Neural cell (in vitro differentiated cells): ENCODE results near the gene NRP1. TPM values are rescaled to one million over a fixed set of nuclear protein-coding genes. Genes with fewer than 3 reads are reported as not detected.

ENCODE experiments used
- H2AFZ ChIP-seq: fragments of 200-600, 300-800 bp; sonication (generic), shearing (Covaris generic); 2 replicates; pipeline ENCODE4 v1.6.0; 2014; ENCODE audit warnings: low read depth, mild to moderate bottlenecking, antibody characterized with exemption, low read length, moderate library complexity
- H3F3A ChIP-seq: fragments of 200-600 bp; shearing (Covaris generic); 2 replicates; pipeline ENCODE4 v1.6.1; 2016; ENCODE audit warnings: mild to moderate bottlenecking, moderate library complexity, mixed read lengths, antibody characterized with exemption, low read length; ENCODE audit not compliant: insufficient read depth, poor library complexity, severe bottlenecking
- H3K27ac ChIP-seq: fragments of 200-600, 300-800 bp; sonication (generic), shearing (Covaris generic); 2 replicates; pipeline ENCODE4 v1.5.1; 2014; ENCODE audit warnings: mild to moderate bottlenecking, low read length, moderate library complexity
- H3K27me3 ChIP-seq: fragments of 300-800, 200-600 bp; sonication (generic), shearing (Covaris generic); 2 replicates; pipeline ENCODE4 v1.6.0; 2014; ENCODE audit warnings: mild to moderate bottlenecking, low read depth, low read length, moderate library complexity; ENCODE audit not compliant: insufficient read depth
- H3K36me3 ChIP-seq: fragments of 300-800, 200-600 bp; sonication (generic), shearing (Covaris generic); 2 replicates; pipeline ENCODE4 v1.5.1; 2014; ENCODE audit warnings: mild to moderate bottlenecking, antibody characterized with exemption, low read length, moderate library complexity; ENCODE audit not compliant: insufficient read depth
- H3K4me2 ChIP-seq: fragments of 300-800, 200-600 bp; sonication (generic), shearing (Covaris generic); 2 replicates; pipeline ENCODE4 v1.6.0; 2014; ENCODE audit warnings: mild to moderate bottlenecking, low read length
- H3K4me3 ChIP-seq: fragments of 300-800, 200-600 bp; sonication (generic), shearing (Covaris generic); 2 replicates; pipeline ENCODE4 v1.5.1; 2014; ENCODE audit warnings: mild to moderate bottlenecking, low read length, moderate library complexity
- H3K79me2 ChIP-seq: fragments of 200-600 bp; shearing (Covaris generic); replicated peaks from 2 replicates; pipeline ENCODE4 v1.6.0; 2014; ENCODE audit warnings: mild to moderate bottlenecking, low read length, moderate library complexity; ENCODE audit not compliant: insufficient read depth
- H3K9ac ChIP-seq: fragments of 300-800, 200-600 bp; sonication (generic), shearing (Covaris generic); 2 replicates; pipeline ENCODE4 v1.6.1; 2016; ENCODE audit warnings: mild to moderate bottlenecking, low read length, mixed read lengths
- H3K9me2 ChIP-seq: fragments of 200-600 bp; shearing (Covaris generic); 2 replicates; pipeline ENCODE4 v1.6.1; 2016; ENCODE audit warnings: mild to moderate bottlenecking, low read length, mixed read lengths; ENCODE audit not compliant: insufficient read depth
- H3K9me3 ChIP-seq: fragments of 200-600, 300-800 bp; sonication (generic), shearing (Covaris generic); 2 replicates; pipeline ENCODE4 v1.6.1; 2016; ENCODE audit warnings: mild to moderate bottlenecking, mixed run types, low read length, moderate library complexity, mixed read lengths
- H4K20me1 ChIP-seq: fragments of 200-600 bp; shearing (Covaris generic); 2 replicates; pipeline ENCODE4 v1.6.1; 2016; ENCODE audit warnings: mild to moderate bottlenecking, mixed run types; ENCODE audit not compliant: insufficient read depth
- EP300 ChIP-seq: fragments of 450-650 bp; conservative IDR thresholded peaks from 2 replicates; pipeline ENCODE4 v1.6.1; 2014; ENCODE audit warnings: antibody characterized with exemption, mild to moderate bottlenecking, moderate library complexity; ENCODE audit not compliant: poor library complexity, severe bottlenecking
- EZH2 ChIP-seq: fragments of 200-600, 300-800 bp; shearing (Covaris generic), sonication (generic); IDR thresholded peaks from 2 replicates; pipeline ENCODE4 v1.6.1; 2014; ENCODE audit warnings: antibody characterized with exemption, low read length, borderline replicate concordance, mild to moderate bottlenecking; ENCODE audit not compliant: insufficient read depth, poor library complexity, severe bottlenecking
- MXI1 ChIP-seq: fragments of 450-650 bp; conservative IDR thresholded peaks from 2 replicates; pipeline ENCODE4 v1.6.1; 2014; ENCODE audit warnings: antibody characterized with exemption, mild to moderate bottlenecking; ENCODE audit not compliant: poor library complexity, severe bottlenecking
- POLR2AphosphoS5 ChIP-seq: IDR thresholded peaks from 2 replicates; pipeline ENCODE4 v1.6.1; 2012
- RAD21 ChIP-seq: fragments of 450-650 bp; conservative IDR thresholded peaks from 2 replicates; pipeline ENCODE4 v1.6.1; 2014; ENCODE audit warnings: antibody characterized with exemption, mild to moderate bottlenecking, moderate library complexity
- SMC3 ChIP-seq: fragments of 450-650 bp; conservative IDR thresholded peaks from 2 replicates; pipeline ENCODE4 v1.6.1; 2014; ENCODE audit warnings: antibody characterized with exemption, mild to moderate bottlenecking, moderate library complexity; ENCODE audit not compliant: poor library complexity
- TAF1 ChIP-seq: IDR thresholded peaks from 2 replicates; pipeline ENCODE4 v1.6.1; 2012; ENCODE audit warnings: low read depth
- polyA plus RNA-seq: library from polyadenylated mRNA; depleted of rRNA; stranded (reverse); fragments of >200 nt; gene quantifications from 2 replicates; pipeline ENCODE4 v1.2.3, GENCODE V29; 2014
- TF ChIP-seq, protein P1 (sequence below): fragments of 450-650 bp; IDR thresholded peaks from 2 replicates; pipeline ENCODE4 v1.5.1; 2014; ENCODE audit warnings: antibody characterized with exemption, mild to moderate bottlenecking, moderate library complexity; ENCODE audit not compliant: poor library complexity, severe bottlenecking
- TF ChIP-seq, protein P2 (sequence below): IDR thresholded peaks from 2 replicates; pipeline ENCODE4 v1.6.1; 2012; ENCODE audit warnings: borderline replicate concordance

NRP1 gene
- polyA plus RNA-seq, 1 donor from 2014 or later: 23.2 TPM

GRCh38 chr10:33180390-33180789 is 154.1 kb downstream of the NRP1 start:
- no peaks in the 10 kb centered on the region for H3K9me2 ChIP-seq
- no peak overlapping the region for H2AFZ ChIP-seq
- no peak overlapping the region for H3K4me3 ChIP-seq
- no peak overlapping the region for H3K9ac ChIP-seq
- peaks cover 4% of the 10 kb centered on the region for H3K36me3 ChIP-seq
- no peak for TF ChIP-seq EP300
- no peak for TF ChIP-seq EZH2
- no peak for TF ChIP-seq SMC3
- no peak for TF ChIP-seq MXI1
- no peak for TF ChIP-seq RAD21
- TF ChIP-seq, protein P1, sequence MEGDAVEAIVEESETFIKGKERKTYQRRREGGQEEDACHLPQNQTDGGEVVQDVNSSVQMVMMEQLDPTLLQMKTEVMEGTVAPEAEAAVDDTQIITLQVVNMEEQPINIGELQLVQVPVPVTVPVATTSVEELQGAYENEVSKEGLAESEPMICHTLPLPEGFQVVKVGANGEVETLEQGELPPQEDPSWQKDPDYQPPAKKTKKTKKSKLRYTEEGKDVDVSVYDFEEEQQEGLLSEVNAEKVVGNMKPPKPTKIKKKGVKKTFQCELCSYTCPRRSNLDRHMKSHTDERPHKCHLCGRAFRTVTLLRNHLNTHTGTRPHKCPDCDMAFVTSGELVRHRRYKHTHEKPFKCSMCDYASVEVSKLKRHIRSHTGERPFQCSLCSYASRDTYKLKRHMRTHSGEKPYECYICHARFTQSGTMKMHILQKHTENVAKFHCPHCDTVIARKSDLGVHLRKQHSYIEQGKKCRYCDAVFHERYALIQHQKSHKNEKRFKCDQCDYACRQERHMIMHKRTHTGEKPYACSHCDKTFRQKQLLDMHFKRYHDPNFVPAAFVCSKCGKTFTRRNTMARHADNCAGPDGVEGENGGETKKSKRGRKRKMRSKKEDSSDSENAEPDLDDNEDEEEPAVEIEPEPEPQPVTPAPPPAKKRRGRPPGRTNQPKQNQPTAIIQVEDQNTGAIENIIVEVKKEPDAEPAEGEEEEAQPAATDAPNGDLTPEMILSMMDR: no peak
- TF ChIP-seq TAF1: no peak
- H3K9me3 ChIP-seq: no peaks in the 10 kb centered on the region
- H4K20me1 ChIP-seq: no peaks in the 10 kb centered on the region
- H3F3A ChIP-seq: no peaks in the 10 kb centered on the region
- no peaks in the 10 kb centered on the region for H3K27me3 ChIP-seq
- H3K27ac ChIP-seq: no peak overlapping the region
- H3K79me2 ChIP-seq: no peaks in the 10 kb centered on the region
- no peak overlapping the region for H3K4me2 ChIP-seq

- H3K4me3 ChIP-seq: no peak overlapping the region
- no peaks in the 10 kb centered on the region for H3F3A ChIP-seq
- no peaks in the 10 kb centered on the region for H3K79me2 ChIP-seq
- no peak overlapping the region for H3K9ac ChIP-seq
- H3K27ac ChIP-seq: no peak overlapping the region
- H4K20me1 ChIP-seq: no peaks in the 10 kb centered on the region
- H3K9me3 ChIP-seq: no peaks in the 10 kb centered on the region
- H3K9me2 ChIP-seq: no peaks in the 10 kb centered on the region
- no peak for TF ChIP-seq RAD21
- TF ChIP-seq EZH2: no peak
- no peak overlapping the region for H3K4me2 ChIP-seq
- no peak overlapping the region for H2AFZ ChIP-seq
- H3K27me3 ChIP-seq: no peaks in the 10 kb centered on the region
- peaks cover 4% of the 10 kb centered on the region for H3K36me3 ChIP-seq
Observed at GRCh38 chr10:33179067-33179466, 155.4 kb downstream of the NRP1 start.

DNA sequence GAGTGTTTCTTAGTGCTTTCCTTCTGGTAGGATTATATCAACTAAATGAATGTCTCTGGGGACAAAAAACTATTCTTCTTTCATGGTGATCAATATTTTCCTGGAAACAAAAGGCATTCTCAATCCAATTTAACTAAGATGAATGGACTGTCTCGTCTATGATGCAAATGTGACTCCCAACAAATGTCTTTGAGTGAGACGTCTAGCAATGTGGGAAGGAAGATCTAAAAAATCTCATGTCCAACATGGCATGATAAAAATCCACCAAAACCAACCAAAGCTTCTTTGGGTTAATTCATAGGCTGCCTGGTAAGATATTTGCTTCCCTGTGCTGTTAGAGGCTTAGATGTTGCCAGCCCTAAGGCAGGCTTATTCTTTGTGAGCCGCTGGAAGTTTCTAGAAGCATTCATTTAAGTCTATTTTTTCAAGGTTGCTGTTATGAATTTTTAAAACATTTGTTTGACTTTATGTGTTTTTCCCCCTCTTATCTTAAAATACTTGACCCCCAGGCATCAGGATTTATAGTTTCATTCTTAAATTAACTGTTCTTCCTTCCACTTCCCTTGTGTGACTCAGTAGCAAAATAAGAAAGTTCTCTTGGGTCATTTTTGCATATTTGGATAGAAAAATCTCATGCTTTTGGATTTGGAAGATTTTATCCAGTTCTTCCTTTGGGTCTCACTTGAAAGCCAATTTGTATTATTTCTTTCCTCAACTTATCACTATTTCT is 156.3 kb downstream of the NRP1 start:
- Histone ChIP-seq H3K4me2 (no peak overlapping the region), H3K9me2 (no peaks in the 10 kb centered on the region), H3K27me3 (no peaks in the 10 kb centered on the region), H4K20me1 (no peaks in the 10 kb centered on the region), H3K79me2 (no peaks in the 10 kb centered on the region), H3K27ac (no peak overlapping the region), H2AFZ (no peak overlapping the region), H3K4me3 (no peak overlapping the region), H3K9ac (no peak overlapping the region), H3F3A (no peaks in the 10 kb centered on the region), H3K9me3 (no peaks in the 10 kb centered on the region), H3K36me3 (peaks cover 4% of the 10 kb centered on the region)
- no peak for TF ChIP-seq SMC3
- TF ChIP-seq MXI1: no peak
- TF ChIP-seq, protein P1: no peak
- no peak for TF ChIP-seq EZH2
- TF ChIP-seq, protein P2, sequence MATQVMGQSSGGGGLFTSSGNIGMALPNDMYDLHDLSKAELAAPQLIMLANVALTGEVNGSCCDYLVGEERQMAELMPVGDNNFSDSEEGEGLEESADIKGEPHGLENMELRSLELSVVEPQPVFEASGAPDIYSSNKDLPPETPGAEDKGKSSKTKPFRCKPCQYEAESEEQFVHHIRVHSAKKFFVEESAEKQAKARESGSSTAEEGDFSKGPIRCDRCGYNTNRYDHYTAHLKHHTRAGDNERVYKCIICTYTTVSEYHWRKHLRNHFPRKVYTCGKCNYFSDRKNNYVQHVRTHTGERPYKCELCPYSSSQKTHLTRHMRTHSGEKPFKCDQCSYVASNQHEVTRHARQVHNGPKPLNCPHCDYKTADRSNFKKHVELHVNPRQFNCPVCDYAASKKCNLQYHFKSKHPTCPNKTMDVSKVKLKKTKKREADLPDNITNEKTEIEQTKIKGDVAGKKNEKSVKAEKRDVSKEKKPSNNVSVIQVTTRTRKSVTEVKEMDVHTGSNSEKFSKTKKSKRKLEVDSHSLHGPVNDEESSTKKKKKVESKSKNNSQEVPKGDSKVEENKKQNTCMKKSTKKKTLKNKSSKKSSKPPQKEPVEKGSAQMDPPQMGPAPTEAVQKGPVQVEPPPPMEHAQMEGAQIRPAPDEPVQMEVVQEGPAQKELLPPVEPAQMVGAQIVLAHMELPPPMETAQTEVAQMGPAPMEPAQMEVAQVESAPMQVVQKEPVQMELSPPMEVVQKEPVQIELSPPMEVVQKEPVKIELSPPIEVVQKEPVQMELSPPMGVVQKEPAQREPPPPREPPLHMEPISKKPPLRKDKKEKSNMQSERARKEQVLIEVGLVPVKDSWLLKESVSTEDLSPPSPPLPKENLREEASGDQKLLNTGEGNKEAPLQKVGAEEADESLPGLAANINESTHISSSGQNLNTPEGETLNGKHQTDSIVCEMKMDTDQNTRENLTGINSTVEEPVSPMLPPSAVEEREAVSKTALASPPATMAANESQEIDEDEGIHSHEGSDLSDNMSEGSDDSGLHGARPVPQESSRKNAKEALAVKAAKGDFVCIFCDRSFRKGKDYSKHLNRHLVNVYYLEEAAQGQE: no peak
- TF ChIP-seq TAF1: no peak
- TF ChIP-seq EP300: no peak
- no peak for TF ChIP-seq RAD21
- TF ChIP-seq POLR2AphosphoS5: no peak
